ENCODE data around the gene TP53RK. TPM values are rescaled to one million over a fixed set of nuclear protein-coding genes. Genes with fewer than 3 reads are reported as not detected.

Gene TP53RK
- total and polyA plus RNA-seq, 2 of the 13 experiments (the other 11 are each of a cell fraction or from before 2014, with no cell fraction given): 12.9 to 25.5 TPM

- TF ChIP-seq ZNF44 (CRISPR knock-in tag; IDR thresholded peaks at IDR 0.05) (peak; percentile 93; the same call in 1 of the 2 replicates), GATAD2A (CRISPR knock-in tag; IDR thresholded peaks at IDR 0.05) (no peak)
- BruUV-seq (replicated peaks): no TSS peak
- POLR2A ChIA-PET: interaction anchor here (0.6 kb wide), 1 partner anchor 31 kb away, joined by 3 read pairs; no protein-coding TSS in a partner anchor
- Histone ChIP-seq H3K27me3 (ENCODE audit: control insufficient read depth in 1 of 2, insufficient read depth in 2 of 2, low read length in 2 of 2) (no peaks in the 10 kb centered on the region; a peak in 2 of 5 replicates), H3K4me3 (replicated peaks in 1 of 3; ENCODE audit: insufficient read depth in 1 of 3, low read depth in 2 of 3, low read length in 3 of 3) (no peak overlapping the region), H3K79me2 (ENCODE audit: insufficient read depth, low read length) (peaks cover 8% of the 10 kb centered on the region), H4K20me1 (ENCODE audit: insufficient read depth, low read length) (no peaks in the 10 kb centered on the region), H3K4me2 (ENCODE audit: low read depth, low read length) (no peak overlapping the region), H2AFZ (ENCODE audit: low read length) (no peak overlapping the region), H3K4me1 (ENCODE audit: insufficient read depth, low read length) (peaks cover 69% of the 10 kb centered on the region), H3K9ac (ENCODE audit: insufficient read depth, low read depth, low read length) (no peak overlapping the region), H3K36me3 (replicated peaks in 1 of 2; ENCODE audit: control insufficient read depth in 1 of 2, insufficient read depth in 2 of 2, low read length in 2 of 2) (no peaks in the 10 kb centered on the region), H3K27ac (ENCODE audit: extremely low read length, insufficient read depth, low read length) (no peak overlapping the region), H3K9me3 (ENCODE audit: low read length) (peaks cover 9% of the 10 kb centered on the region; the same call in 1 of the 2 replicates)
- in situ Hi-C loops (cut with HindIII; ENCODE audit: extremely low pct_ligation_motif_present, low pct_unique_long_range_greater_than_20kb): no loop called here
- WGBS (ENCODE audit: low lambda C conversion rate): 56% methylated on average over 2 of the region's 2 CpGs
- CTCF ChIA-PET (ENCODE audit: low intra/inter-chr PET ratio, low total read pairs): no interaction called here
- FAIRE-seq (no peak), ATAC-seq (no peak), DNase-seq (ENCODE audit: low spot score) (no peak)
- intact Hi-C loops (cut with micrococcal nuclease; ENCODE audit: unreplicated experiment): no loop called here
These were observed 17.0 kb upstream of the TP53RK start for GRCh38 chr20:46706242-46706641.

- Histone ChIP-seq H3K9me3 (ENCODE audit: low read length) (peaks cover 9% of the 10 kb centered on the region; the same call in 1 of the 2 replicates), H3K79me2 (ENCODE audit: insufficient read depth, low read length) (peaks cover 5% of the 10 kb centered on the region), H3K36me3 (replicated peaks in 1 of 2; ENCODE audit: control insufficient read depth in 1 of 2, insufficient read depth in 2 of 2, low read length in 2 of 2) (no peaks in the 10 kb centered on the region), H3K4me1 (ENCODE audit: insufficient read depth, low read length) (peaks cover 60% of the 10 kb centered on the region), H3K9ac (ENCODE audit: insufficient read depth, low read depth, low read length) (no peak overlapping the region), H4K20me1 (ENCODE audit: insufficient read depth, low read length) (no peaks in the 10 kb centered on the region), H2AFZ (ENCODE audit: low read length) (peak overlapping the region; percentile 48), H3K4me2 (ENCODE audit: low read depth, low read length) (peak overlapping the region; percentile 47), H3K27ac (ENCODE audit: extremely low read length, insufficient read depth, low read length) (no peak overlapping the region), H3K4me3 (replicated peaks in 1 of 3; ENCODE audit: insufficient read depth in 1 of 3, low read depth in 2 of 3, low read length in 3 of 3) (no peak overlapping the region), H3K27me3 (ENCODE audit: control insufficient read depth in 1 of 2, insufficient read depth in 2 of 2, low read length in 2 of 2) (no peaks in the 10 kb centered on the region; a peak in 2 of 5 replicates)
- BruUV-seq (replicated peaks): no TSS peak
- ATAC-seq (no peak), FAIRE-seq (no peak), DNase-seq (ENCODE audit: low spot score) (no peak)
- 4% methylated on average over 4 of the region's 4 CpGs for WGBS (ENCODE audit: low lambda C conversion rate)
- intact Hi-C loops (cut with micrococcal nuclease; ENCODE audit: unreplicated experiment): no loop called here
- ChIA-PET POLR2A (no interaction called here), CTCF (ENCODE audit: low intra/inter-chr PET ratio, low total read pairs) (no interaction called here)
- in situ Hi-C loops (cut with HindIII; ENCODE audit: extremely low pct_ligation_motif_present, low pct_unique_long_range_greater_than_20kb): no loop called here
- TF ChIP-seq FOXA1 (IDR thresholded peaks at IDR 0.05): no peak
- peak; percentile 50; the same call in 1 of the 2 replicates for TF ChIP-seq FOXA1 (CRISPR knock-in tag; IDR thresholded peaks at IDR 0.05)
- TF ChIP-seq, protein P1, sequence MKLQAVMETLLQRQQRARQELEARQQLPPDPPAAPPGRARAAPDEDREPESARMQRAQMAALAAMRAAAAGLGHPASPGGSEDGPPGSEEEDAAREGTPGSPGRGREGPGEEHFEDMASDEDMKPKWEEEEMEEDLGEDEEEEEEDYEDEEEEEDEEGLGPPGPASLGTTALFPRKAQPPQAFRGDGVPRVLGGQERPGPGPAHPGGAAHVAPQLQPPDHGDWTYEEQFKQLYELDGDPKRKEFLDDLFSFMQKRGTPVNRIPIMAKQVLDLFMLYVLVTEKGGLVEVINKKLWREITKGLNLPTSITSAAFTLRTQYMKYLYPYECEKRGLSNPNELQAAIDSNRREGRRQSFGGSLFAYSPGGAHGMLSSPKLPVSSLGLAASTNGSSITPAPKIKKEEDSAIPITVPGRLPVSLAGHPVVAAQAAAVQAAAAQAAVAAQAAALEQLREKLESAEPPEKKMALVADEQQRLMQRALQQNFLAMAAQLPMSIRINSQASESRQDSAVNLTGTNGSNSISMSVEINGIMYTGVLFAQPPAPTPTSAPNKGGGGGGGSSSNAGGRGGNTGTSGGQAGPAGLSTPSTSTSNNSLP (IDR thresholded peaks at IDR 0.05; ENCODE audit: low read depth, low read length): peak; percentile 67; the same call in 1 of the 2 replicates
- TF ChIP-seq FOSL2 (CRISPR knock-in tag; IDR thresholded peaks at IDR 0.05): 0 out of 2 replicates have a peak, but pooled peaks have one; percentile 11
- TF ChIP-seq FOXA3 (CRISPR knock-in tag; IDR thresholded peaks at IDR 0.05): 0 out of 2 replicates have a peak, but pooled peaks have one; percentile 45
- no peak for TF ChIP-seq RXRA (CRISPR knock-in tag; IDR thresholded peaks at IDR 0.05)
- no peak for TF ChIP-seq MIXL1 (CRISPR knock-in tag; IDR thresholded peaks at IDR 0.05)
- TF ChIP-seq ERF (CRISPR knock-in tag; IDR thresholded peaks at IDR 0.05): 0 out of 2 replicates have a peak, but pooled peaks have one; percentile 14
- peak; percentile 87 for TF ChIP-seq CEBPB (IDR thresholded peaks at IDR 0.05; ENCODE audit: borderline replicate concordance, low read depth, low read length)
- no peak for TF ChIP-seq ZNF619 (CRISPR knock-in tag; IDR thresholded peaks at IDR 0.05)
- peak; percentile 74 for TF ChIP-seq CEBPG (CRISPR knock-in tag; IDR thresholded peaks at IDR 0.05)
- TF ChIP-seq DRAP1 (CRISPR knock-in tag; IDR thresholded peaks at IDR 0.05): 0 out of 2 replicates have a peak, but pooled peaks have one; percentile 20
- TF ChIP-seq GATAD2A (CRISPR knock-in tag; IDR thresholded peaks at IDR 0.05): peak; percentile 40; the same call in 1 of the 2 replicates
- peak; percentile 51; the same call in 1 of the 2 replicates for TF ChIP-seq SAP130 (CRISPR knock-in tag; IDR thresholded peaks at IDR 0.05; ENCODE audit: low read depth)
- TF ChIP-seq, protein P2, sequence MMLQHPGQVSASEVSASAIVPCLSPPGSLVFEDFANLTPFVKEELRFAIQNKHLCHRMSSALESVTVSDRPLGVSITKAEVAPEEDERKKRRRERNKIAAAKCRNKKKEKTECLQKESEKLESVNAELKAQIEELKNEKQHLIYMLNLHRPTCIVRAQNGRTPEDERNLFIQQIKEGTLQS (CRISPR knock-in tag; IDR thresholded peaks at IDR 0.05): no peak
- no peak for TF ChIP-seq CHD4 (IDR thresholded peaks at IDR 0.05; ENCODE audit: borderline replicate concordance, low read length)
These were observed 16.1 kb upstream of the TP53RK start for GRCh38 chr20:46705378-46705729.

Data from HepG2 (cell line).